Activated CD4-positive, CD25-positive, alpha-beta regulatory T cell treated with anti-CD3 and anti-CD28 coated beads, Interleukin-2, amount 50 U/mL, for 72 hours (primary cell): Measurements from ENCODE around the gene KMT2C.

ENCODE experiments used
- DNase-seq: peaks from one replicate; pipeline ENCODE4 v3.0.0; 2021

Gene KMT2C

DNA sequence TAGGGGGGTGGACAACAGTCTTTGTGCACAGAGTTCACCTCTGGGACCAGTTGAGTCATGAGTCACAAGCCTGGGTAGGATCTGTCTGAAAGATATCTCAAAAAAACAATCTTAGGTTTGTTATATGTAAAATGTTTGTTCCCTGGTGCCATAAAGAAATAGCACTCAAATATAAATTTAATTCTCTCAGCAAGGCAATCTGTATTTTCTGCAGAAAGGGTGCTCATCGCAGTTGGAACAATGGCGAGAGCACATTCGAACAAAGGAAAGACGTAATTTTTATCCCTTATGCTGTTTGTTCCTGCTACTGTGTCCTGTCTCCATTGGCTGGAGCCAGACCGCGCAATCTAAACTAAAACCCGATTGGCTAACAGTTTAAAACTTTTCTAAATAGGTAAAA lies 346.6 kb downstream of the KMT2C start:
- no peak for DNase-seq

- DNase-seq, result no peak
Observed at GRCh38 chr7:152086513-152086912, 349.3 kb downstream of the KMT2C start.

DNA sequence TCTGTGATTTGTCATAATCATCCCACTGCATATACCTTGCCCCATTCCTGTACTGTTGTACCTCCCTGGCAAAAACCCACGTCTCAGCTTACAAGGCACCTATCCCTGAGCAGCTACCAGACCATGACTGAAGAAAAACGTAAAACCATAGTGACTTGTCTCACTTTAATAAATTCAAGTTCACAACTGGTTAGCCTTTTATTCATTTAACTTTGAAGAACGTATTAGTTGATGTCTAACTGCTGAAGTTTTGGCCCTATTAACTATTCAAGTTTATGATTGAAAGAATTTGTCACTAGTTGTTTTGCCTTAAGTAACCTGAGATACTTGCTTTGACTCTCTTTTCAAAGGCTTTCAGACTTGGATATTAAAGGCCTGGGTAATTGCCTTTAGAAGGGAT lies 350.7 kb downstream of the KMT2C start:
- DNase-seq, result no peak
